Liver (tissue), 9 donors: ENCODE data around the gene RHBDD3. TPM values are rescaled to one million over a fixed set of nuclear protein-coding genes. Genes with fewer than 3 reads are reported as not detected.
A peak's percentile ranks its signal among the peaks of the same experiment; 100 is the strongest.

ENCODE experiments used
- DNase-seq: peaks from one replicate; pipeline ENCODE4 v3.0.0-alpha.2; 2017; ENCODE audit warnings: low spot score
- H3K27ac ChIP-seq, 2 donors: one replicate each; pipeline ENCODE4 v1.7.0; 2013; ENCODE audit warnings: inconsistent platforms in 2 of 2, low read length in 2 of 2, control low read depth in 1 of 2, low read depth in 1 of 2, mild to moderate bottlenecking in 1 of 2
- H3K27me3 ChIP-seq, 4 donors: one replicate each; pipeline versions ENCODE4 v1.6.1 to v1.7.0; 2013; ENCODE audit warnings: low read length in 3 of 4, inconsistent platforms in 1 of 4, mild to moderate bottlenecking in 1 of 4, moderate library complexity in 1 of 4; ENCODE audit not compliant: control insufficient read depth in 4 of 4, insufficient read depth in 4 of 4
- H3K36me3 ChIP-seq, 4 donors: one replicate each; pipeline versions ENCODE4 v1.6.1 to v1.7.0; 2013; ENCODE audit warnings: low read length in 3 of 4, mild to moderate bottlenecking in 3 of 4, low read depth in 1 of 4, moderate library complexity in 1 of 4; ENCODE audit not compliant: control insufficient read depth in 4 of 4, insufficient read depth in 3 of 4
- H3K4me1 ChIP-seq, 4 donors: one replicate each; pipeline versions ENCODE4 v1.6.1 to v1.7.0; 2013; ENCODE audit warnings: low read length in 3 of 4, mild to moderate bottlenecking in 3 of 4, moderate library complexity in 1 of 4; ENCODE audit not compliant: control insufficient read depth in 4 of 4, insufficient read depth in 4 of 4
- H3K4me3 ChIP-seq, 3 donors: one replicate each; pipeline versions ENCODE4 v1.6.1 to v1.7.0; 2013; ENCODE audit warnings: low read length in 3 of 3, control low read depth in 1 of 3, low read depth in 1 of 3, mild to moderate bottlenecking in 1 of 3
- H3K9ac ChIP-seq, 2 donors: one replicate each; pipeline ENCODE4 v1.7.0; 2013; ENCODE audit warnings: low read length in 2 of 2, mild to moderate bottlenecking in 2 of 2, moderate library complexity in 2 of 2, control low read depth in 1 of 2, low read depth in 1 of 2
- H3K9me3 ChIP-seq, 4 donors: one replicate each; pipeline versions ENCODE4 v1.6.1 to v1.7.0; 2013; ENCODE audit warnings: low read length in 3 of 4; ENCODE audit not compliant: control insufficient read depth in 4 of 4
- ATF3 ChIP-seq: IDR thresholded peaks from 2 replicates; pipeline ENCODE4 v1.6.1; 2016; ENCODE audit warnings: antibody characterized with exemption
- FOXA1 ChIP-seq: IDR thresholded peaks from 2 replicates; pipeline ENCODE4 v1.6.1; 2016; ENCODE audit warnings: antibody characterized with exemption
- FOXA2 ChIP-seq: IDR thresholded peaks from 2 replicates; pipeline ENCODE4 v1.6.1; 2016; ENCODE audit warnings: antibody characterized with exemption
- JUND ChIP-seq, 2 donors: IDR thresholded peaks; 2 replicates each; pipeline ENCODE4 v1.6.1; 2016; ENCODE audit warnings: antibody characterized with exemption in 2 of 2
- MAX ChIP-seq: IDR thresholded peaks from 2 replicates; pipeline ENCODE4 v1.6.1; 2016; ENCODE audit warnings: antibody characterized with exemption
- NR2F2 ChIP-seq: IDR thresholded peaks from 2 replicates; pipeline ENCODE4 v1.6.1; 2016; ENCODE audit warnings: antibody characterized with exemption
- RAD21 ChIP-seq, 2 donors: IDR thresholded peaks; 2 replicates each; pipeline ENCODE4 v1.6.1; 2016; ENCODE audit warnings: antibody characterized with exemption in 2 of 2, mild to moderate bottlenecking in 2 of 2
- REST ChIP-seq: IDR thresholded peaks from 2 replicates; pipeline ENCODE4 v1.6.1; 2016; ENCODE audit warnings: antibody characterized with exemption, mild to moderate bottlenecking
- SP1 ChIP-seq: IDR thresholded peaks from 2 replicates; pipeline ENCODE4 v1.6.1; 2018; ENCODE audit warnings: antibody characterized with exemption, mild to moderate bottlenecking
- TAF1 ChIP-seq: conservative IDR thresholded peaks from 2 replicates; pipeline ENCODE4 v1.6.1; 2016; ENCODE audit warnings: antibody characterized with exemption, mild to moderate bottlenecking
- YY1 ChIP-seq: IDR thresholded peaks from 2 replicates; pipeline ENCODE4 v1.6.1; 2016; ENCODE audit warnings: antibody characterized with exemption, mild to moderate bottlenecking
- WGBS: extraction: QIAGEN DNeasy Blood & Tissue Kit; methylation state at CpG from one replicate; pipeline ENCODE4 v1.1.7; 2013; 5-methylcytosine and 5-hydroxymethylcytosine counted together
- polyA plus RNA-seq, 2 donors: library from polyadenylated mRNA; stranded (reverse) in 1 of 2; unstranded in 1 of 2; fragments of 200-250 nt in 1 of 2; fragments of >200 nt in 1 of 2; fragmentation: Nextera tagmentation in 1 of 2; extraction: Ambion mirVana in 1 of 2; gene quantifications; one replicate each; pipeline versions ENCODE4 v1.2.1 to v1.2.3, GENCODE V29; 2013 to 2015
- total RNA-seq, 2 donors: library from RNA; depleted of rRNA; stranded (reverse); fragments of >200 nt; gene quantifications; one replicate each; pipeline ENCODE4 v1.2.3, GENCODE V29; 2014
- donor health status: healthy.
- donor health status: healthy.
- donor health status: healthy.
- donor health status: healthy.
- donor health status: healthy.

RHBDD3 gene
- total and polyA plus RNA-seq, 4 donors = 14.3 to 26.5 (median 18.3) TPM

- H3K4me1 ChIP-seq = peaks cover 9 to 32% (median 24%) of the 10 kb centered on the region in 4 donors
- H3K36me3 ChIP-seq = peaks cover 10 to 33% (median 24%) of the 10 kb centered on the region in 4 donors
- no peak overlapping the region for H3K4me3 ChIP-seq
- H3K9ac ChIP-seq = no peak overlapping the region
- H3K9me3 ChIP-seq = no peaks in the 10 kb centered on the region
- WGBS = 43% methylated on average over 2 of the region's 2 CpGs
- H3K27ac ChIP-seq = peak overlapping the region in 1 of 2 donors; percentile 32
- no peaks in the 10 kb centered on the region for H3K27me3 ChIP-seq
- no peak for TF ChIP-seq NR2F2
- TF ChIP-seq FOXA1 = no peak
- no peak for TF ChIP-seq TAF1
- no peak for TF ChIP-seq RAD21 (IDR thresholded peaks at IDR 0.05)
- TF ChIP-seq YY1 = no peak
- no peak for DNase-seq
These were observed 34.6 kb upstream of the RHBDD3 start for GRCh38 chr22:29302402-29302680.

- TF ChIP-seq ATF3 (no peak), SP1 (no peak), NR2F2 (no peak), YY1 (no peak), REST (no peak), MAX (no peak), FOXA2 (no peak), JUND (IDR thresholded peaks at IDR 0.05) (no peak)
- DNase-seq = no peak
- H3K27me3 ChIP-seq = no peaks in the 10 kb centered on the region
- no peak overlapping the region for H3K9ac ChIP-seq
- H3K4me3 ChIP-seq = no peak overlapping the region
- peaks cover 9 to 29% (median 22%) of the 10 kb centered on the region in 4 donors for H3K4me1 ChIP-seq
- H3K36me3 ChIP-seq = peaks cover 14 to 38% (median 29%) of the 10 kb centered on the region in 4 donors
- no peak overlapping the region for H3K27ac ChIP-seq
- no peaks in the 10 kb centered on the region for H3K9me3 ChIP-seq
- 90% methylated on average over 17 of the region's 17 CpGs for WGBS
These were observed 34.1 kb upstream of the RHBDD3 start for GRCh38 chr22:29301716-29302401.

GRCh38 chr22:29300807-29301601, 33.2 kb upstream of the RHBDD3 start:
- Histone ChIP-seq H3K4me1 (peaks cover 4 to 24% (median 17%) of the 10 kb centered on the region in 4 donors), H3K4me3 (no peak overlapping the region), H3K27me3 (no peaks in the 10 kb centered on the region), H3K9me3 (no peaks in the 10 kb centered on the region), H3K36me3 (peaks cover 17 to 47% (median 38%) of the 10 kb centered on the region in 4 donors), H3K27ac (no peak overlapping the region), H3K9ac (no peak overlapping the region)
- 84% methylated on average over 10 of the region's 10 CpGs for WGBS
- no peak for DNase-seq
- TF ChIP-seq ATF3 (no peak), YY1 (no peak), REST (no peak)
